DMS114 treated with DMSO at 0.1 percent for 48 hours (cell line): Measurements from ENCODE around the gene AATK.

Experiments used
- DNase-seq: peaks from one replicate; lab custom pipeline; 2025; ENCODE audit not compliant: unreplicated experiment; lab: John Stamatoyannopoulos, UW

AATK gene

GRCh38 chr17:81115219-81115618 lies 50.8 kb downstream of the AATK start:
- no peak for DNase-seq

GRCh38 chr17:81114351-81115093 lies 51.5 kb downstream of the AATK start:
- no peak for DNase-seq

GRCh38 chr17:81113158-81113724 lies 52.8 kb downstream of the AATK start:
- DNase-seq = no peak

- no peak for DNase-seq
Measured at GRCh38 chr17:81112450-81112849, 53.6 kb downstream of the AATK start.

GRCh38 chr17:81111066-81111465 lies 55.0 kb downstream of the AATK start:
- no peak for DNase-seq

- no peak for DNase-seq
Measured at GRCh38 chr17:81110488-81111040, 55.5 kb downstream of the AATK start.

- DNase-seq = no peak
Measured at GRCh38 chr17:81109957-81110356, 56.1 kb downstream of the AATK start.

GRCh38 chr17:81108220-81108619 lies 57.8 kb downstream of the AATK start:
- no peak for DNase-seq

GRCh38 chr17:81106716-81107115 lies 59.3 kb downstream of the AATK start:
- DNase-seq = no peak

- DNase-seq = no peak
Measured at GRCh38 chr17:81103379-81103778, 62.6 kb downstream of the AATK start.

GRCh38 chr17:81102869-81103268 lies 63.2 kb downstream of the AATK start:
- no peak for DNase-seq

GRCh38 chr17:81102352-81102751 lies 63.7 kb downstream of the AATK start:
- DNase-seq = no peak

GRCh38 chr17:81101614-81102306 lies 64.3 kb downstream of the AATK start:
- DNase-seq = peak; percentile 14

- DNase-seq = no peak
Measured at GRCh38 chr17:81100668-81101067, 65.4 kb downstream of the AATK start.

- DNase-seq = no peak
Measured at GRCh38 chr17:81099888-81100287, 66.1 kb downstream of the AATK start.

GRCh38 chr17:81097943-81098308 lies 68.1 kb downstream of the AATK start:
- no peak for DNase-seq

GRCh38 chr17:81097134-81097942 lies 68.7 kb downstream of the AATK start:
- no peak for DNase-seq

- no peak for DNase-seq
Measured at GRCh38 chr17:81096741-81097133, 69.3 kb downstream of the AATK start.

- no peak for DNase-seq
Measured at GRCh38 chr17:81095383-81095762, 70.6 kb downstream of the AATK start.

- DNase-seq = no peak
Measured at GRCh38 chr17:81094509-81095382, 71.3 kb downstream of the AATK start.
